Putamen (tissue), 1 donor: ENCODE data around the gene MEIKIN.

Experiments
- DNase-seq: peaks from one replicate; pipeline ENCODE4 v3.0.0-alpha.2; 2016; ENCODE audit warnings: low spot score

MEIKIN gene

GRCh38 chr5:131973089-131973712 lies 27.7 kb upstream of the MEIKIN start:
- DNase-seq, result no peak

GRCh38 chr5:131968396-131968954 lies 23.0 kb upstream of the MEIKIN start:
- DNase-seq, result no peak

GRCh38 chr5:131966551-131966950 lies 21.1 kb upstream of the MEIKIN start:
- DNase-seq, result no peak

GRCh38 chr5:131965826-131966415 lies 20.5 kb upstream of the MEIKIN start:
- DNase-seq, result no peak

- DNase-seq, result no peak
These were observed 14.4 kb upstream of the MEIKIN start for GRCh38 chr5:131959906-131960305.

GRCh38 chr5:131959136-131959535 lies 13.7 kb upstream of the MEIKIN start:
- DNase-seq, result no peak

GRCh38 chr5:131957721-131958441 lies 12.4 kb upstream of the MEIKIN start:
- peak; percentile 62 for DNase-seq

GRCh38 chr5:131953969-131954368 lies 8.5 kb upstream of the MEIKIN start:
- no peak for DNase-seq

GRCh38 chr5:131952301-131952857 lies 6.9 kb upstream of the MEIKIN start:
- DNase-seq, result no peak

- no peak for DNase-seq
These were observed 5.2 kb upstream of the MEIKIN start for GRCh38 chr5:131950706-131951105.

GRCh38 chr5:131947445-131947844 lies 2.0 kb upstream of the MEIKIN start:
- DNase-seq, result no peak

- no peak for DNase-seq
These were observed 537 bp downstream of the MEIKIN start for GRCh38 chr5:131944702-131945550.

GRCh38 chr5:131943916-131944315 lies 1.5 kb downstream of the MEIKIN start:
- no peak for DNase-seq

- no peak for DNase-seq
These were observed 3.4 kb downstream of the MEIKIN start for GRCh38 chr5:131942016-131942415.

GRCh38 chr5:131939690-131940345 lies 5.6 kb downstream of the MEIKIN start:
- DNase-seq, result no peak

GRCh38 chr5:131932235-131932634 lies 13.2 kb downstream of the MEIKIN start:
- DNase-seq, result no peak

GRCh38 chr5:131928957-131929356 lies 16.5 kb downstream of the MEIKIN start:
- DNase-seq, result no peak

GRCh38 chr5:131926168-131926567 lies 19.3 kb downstream of the MEIKIN start:
- no peak for DNase-seq

- no peak for DNase-seq
These were observed 29.0 kb downstream of the MEIKIN start for GRCh38 chr5:131916481-131916880.

GRCh38 chr5:131914472-131914871 lies 31.0 kb downstream of the MEIKIN start:
- no peak for DNase-seq

- no peak for DNase-seq
These were observed 31.9 kb downstream of the MEIKIN start for GRCh38 chr5:131913603-131914002.
